ENCODE data around the gene ZNF526. TPM values are rescaled to one million over a fixed set of nuclear protein-coding genes. Genes with fewer than 3 reads are reported as not detected.

ZNF526 gene
- polyA plus RNA-seq, 1 donor from 2014 or later: 2.1 TPM

DNA sequence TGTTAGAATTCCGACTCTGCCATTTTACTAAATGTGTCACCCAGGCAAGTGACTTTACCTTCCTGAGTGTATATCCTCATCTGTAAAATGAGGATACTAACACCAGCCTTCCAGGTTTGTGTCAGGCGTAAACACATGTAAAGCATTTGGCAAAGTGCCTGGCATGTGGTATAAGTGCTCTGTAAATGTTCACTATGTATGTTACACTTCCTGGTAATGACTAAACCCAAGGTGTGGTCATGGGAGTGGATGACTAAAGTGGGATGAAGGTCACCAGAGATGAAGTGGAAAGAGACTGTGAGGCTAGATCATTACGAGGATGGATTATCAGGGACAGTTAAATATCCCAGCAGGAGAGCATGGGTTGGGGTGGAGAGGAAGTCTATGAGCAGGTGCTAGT is 28.3 kb upstream of the ZNF526 start:
- no peaks in the 10 kb centered on the region for H3K36me3 ChIP-seq (ENCODE audit: insufficient read depth, low read length)
- H3F3A ChIP-seq (ENCODE audit: insufficient read depth, low read length, poor library complexity, severe bottlenecking): no peaks in the 10 kb centered on the region
- no peaks in the 10 kb centered on the region for H3K9me3 ChIP-seq (ENCODE audit: low read length)
- H3K79me2 ChIP-seq (replicated peaks; ENCODE audit: insufficient read depth, low read length): no peaks in the 10 kb centered on the region
- H3K4me2 ChIP-seq (ENCODE audit: low read length): no peak overlapping the region
- no peak overlapping the region for H3K9ac ChIP-seq (ENCODE audit: low read length)
- no peaks in the 10 kb centered on the region for H3K27me3 ChIP-seq (ENCODE audit: insufficient read depth, low read depth, low read length)
- no peak overlapping the region for H2AFZ ChIP-seq (ENCODE audit: low read depth, low read length)
- H4K20me1 ChIP-seq (ENCODE audit: insufficient read depth): no peaks in the 10 kb centered on the region
- TF ChIP-seq RAD21 (conservative IDR thresholded peaks at IDR 0.05): no peak
- no peak for TF ChIP-seq TAF1 (IDR thresholded peaks at IDR 0.05; ENCODE audit: low read depth)
- TF ChIP-seq, protein P1, sequence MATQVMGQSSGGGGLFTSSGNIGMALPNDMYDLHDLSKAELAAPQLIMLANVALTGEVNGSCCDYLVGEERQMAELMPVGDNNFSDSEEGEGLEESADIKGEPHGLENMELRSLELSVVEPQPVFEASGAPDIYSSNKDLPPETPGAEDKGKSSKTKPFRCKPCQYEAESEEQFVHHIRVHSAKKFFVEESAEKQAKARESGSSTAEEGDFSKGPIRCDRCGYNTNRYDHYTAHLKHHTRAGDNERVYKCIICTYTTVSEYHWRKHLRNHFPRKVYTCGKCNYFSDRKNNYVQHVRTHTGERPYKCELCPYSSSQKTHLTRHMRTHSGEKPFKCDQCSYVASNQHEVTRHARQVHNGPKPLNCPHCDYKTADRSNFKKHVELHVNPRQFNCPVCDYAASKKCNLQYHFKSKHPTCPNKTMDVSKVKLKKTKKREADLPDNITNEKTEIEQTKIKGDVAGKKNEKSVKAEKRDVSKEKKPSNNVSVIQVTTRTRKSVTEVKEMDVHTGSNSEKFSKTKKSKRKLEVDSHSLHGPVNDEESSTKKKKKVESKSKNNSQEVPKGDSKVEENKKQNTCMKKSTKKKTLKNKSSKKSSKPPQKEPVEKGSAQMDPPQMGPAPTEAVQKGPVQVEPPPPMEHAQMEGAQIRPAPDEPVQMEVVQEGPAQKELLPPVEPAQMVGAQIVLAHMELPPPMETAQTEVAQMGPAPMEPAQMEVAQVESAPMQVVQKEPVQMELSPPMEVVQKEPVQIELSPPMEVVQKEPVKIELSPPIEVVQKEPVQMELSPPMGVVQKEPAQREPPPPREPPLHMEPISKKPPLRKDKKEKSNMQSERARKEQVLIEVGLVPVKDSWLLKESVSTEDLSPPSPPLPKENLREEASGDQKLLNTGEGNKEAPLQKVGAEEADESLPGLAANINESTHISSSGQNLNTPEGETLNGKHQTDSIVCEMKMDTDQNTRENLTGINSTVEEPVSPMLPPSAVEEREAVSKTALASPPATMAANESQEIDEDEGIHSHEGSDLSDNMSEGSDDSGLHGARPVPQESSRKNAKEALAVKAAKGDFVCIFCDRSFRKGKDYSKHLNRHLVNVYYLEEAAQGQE (IDR thresholded peaks at IDR 0.05; ENCODE audit: borderline replicate concordance): no peak
- TF ChIP-seq, protein P2, sequence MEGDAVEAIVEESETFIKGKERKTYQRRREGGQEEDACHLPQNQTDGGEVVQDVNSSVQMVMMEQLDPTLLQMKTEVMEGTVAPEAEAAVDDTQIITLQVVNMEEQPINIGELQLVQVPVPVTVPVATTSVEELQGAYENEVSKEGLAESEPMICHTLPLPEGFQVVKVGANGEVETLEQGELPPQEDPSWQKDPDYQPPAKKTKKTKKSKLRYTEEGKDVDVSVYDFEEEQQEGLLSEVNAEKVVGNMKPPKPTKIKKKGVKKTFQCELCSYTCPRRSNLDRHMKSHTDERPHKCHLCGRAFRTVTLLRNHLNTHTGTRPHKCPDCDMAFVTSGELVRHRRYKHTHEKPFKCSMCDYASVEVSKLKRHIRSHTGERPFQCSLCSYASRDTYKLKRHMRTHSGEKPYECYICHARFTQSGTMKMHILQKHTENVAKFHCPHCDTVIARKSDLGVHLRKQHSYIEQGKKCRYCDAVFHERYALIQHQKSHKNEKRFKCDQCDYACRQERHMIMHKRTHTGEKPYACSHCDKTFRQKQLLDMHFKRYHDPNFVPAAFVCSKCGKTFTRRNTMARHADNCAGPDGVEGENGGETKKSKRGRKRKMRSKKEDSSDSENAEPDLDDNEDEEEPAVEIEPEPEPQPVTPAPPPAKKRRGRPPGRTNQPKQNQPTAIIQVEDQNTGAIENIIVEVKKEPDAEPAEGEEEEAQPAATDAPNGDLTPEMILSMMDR (IDR thresholded peaks at IDR 0.05; ENCODE audit: poor library complexity, severe bottlenecking): no peak
- TF ChIP-seq EP300 (conservative IDR thresholded peaks at IDR 0.05; ENCODE audit: poor library complexity, severe bottlenecking): no peak
- TF ChIP-seq SMC3 (conservative IDR thresholded peaks at IDR 0.05; ENCODE audit: poor library complexity): no peak
- no peak for TF ChIP-seq EZH2 (IDR thresholded peaks at IDR 0.05; ENCODE audit: borderline replicate concordance, insufficient read depth, low read length, poor library complexity, severe bottlenecking)
- TF ChIP-seq POLR2AphosphoS5 (IDR thresholded peaks at IDR 0.05): no peak
- TF ChIP-seq MXI1 (conservative IDR thresholded peaks at IDR 0.05; ENCODE audit: poor library complexity, severe bottlenecking): no peak
- no peak overlapping the region for H3K4me3 ChIP-seq (ENCODE audit: low read length)
- H3K27ac ChIP-seq (ENCODE audit: low read length): no peak overlapping the region
- H3K9me2 ChIP-seq (ENCODE audit: insufficient read depth, low read length): no peaks in the 10 kb centered on the region

DNA sequence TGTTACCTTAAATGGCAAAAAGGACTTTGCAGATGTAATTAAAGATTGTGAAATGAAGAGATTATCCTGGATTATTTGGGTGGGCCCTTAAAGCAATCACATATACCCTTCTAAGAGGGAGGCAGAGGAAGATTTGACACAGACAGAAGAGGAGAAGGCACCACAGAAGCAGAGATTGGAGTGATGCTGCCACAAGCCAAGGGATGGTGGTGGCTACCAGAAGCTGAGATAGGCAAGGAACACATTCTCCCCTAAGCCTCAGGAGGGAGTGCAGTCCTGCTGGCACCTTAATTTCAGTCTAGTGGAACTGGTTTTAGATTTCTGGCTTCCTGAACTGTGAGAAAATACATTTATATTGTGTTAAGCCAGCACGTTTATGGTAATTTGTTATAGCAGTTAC is 26.8 kb upstream of the ZNF526 start:
- Histone ChIP-seq H3K27ac (ENCODE audit: low read length) (no peak overlapping the region), H3K79me2 (replicated peaks; ENCODE audit: insufficient read depth, low read length) (no peaks in the 10 kb centered on the region), H4K20me1 (ENCODE audit: insufficient read depth) (no peaks in the 10 kb centered on the region), H3K36me3 (ENCODE audit: insufficient read depth, low read length) (no peaks in the 10 kb centered on the region), H3K9me2 (ENCODE audit: insufficient read depth, low read length) (no peaks in the 10 kb centered on the region), H3K9me3 (ENCODE audit: low read length) (no peaks in the 10 kb centered on the region), H3K27me3 (ENCODE audit: insufficient read depth, low read depth, low read length) (no peaks in the 10 kb centered on the region), H3F3A (ENCODE audit: insufficient read depth, low read length, poor library complexity, severe bottlenecking) (no peaks in the 10 kb centered on the region), H2AFZ (ENCODE audit: low read depth, low read length) (no peak overlapping the region), H3K9ac (ENCODE audit: low read length) (no peak overlapping the region), H3K4me2 (ENCODE audit: low read length) (no peak overlapping the region), H3K4me3 (ENCODE audit: low read length) (no peak overlapping the region)
- TF ChIP-seq EZH2 (IDR thresholded peaks at IDR 0.05; ENCODE audit: borderline replicate concordance, insufficient read depth, low read length, poor library complexity, severe bottlenecking) (no peak), RAD21 (conservative IDR thresholded peaks at IDR 0.05) (no peak), SMC3 (conservative IDR thresholded peaks at IDR 0.05; ENCODE audit: poor library complexity) (no peak), EP300 (conservative IDR thresholded peaks at IDR 0.05; ENCODE audit: poor library complexity, severe bottlenecking) (no peak), TAF1 (IDR thresholded peaks at IDR 0.05; ENCODE audit: low read depth) (no peak)
- TF ChIP-seq, protein P1 (IDR thresholded peaks at IDR 0.05; ENCODE audit: borderline replicate concordance): no peak

All from neural cell (in vitro differentiated cells).